WTC11 (cell line): ENCODE results near the gene MRC2. TPM values are rescaled to one million over a fixed set of nuclear protein-coding genes. Genes with fewer than 3 reads are reported as not detected.

Source experiments
- ATAC-seq: fragments of 200-7000 bp; cut with Tn5 transposase; 2 replicates; pipeline ENCODE4 v1.10.0; 2021; ENCODE audit warnings: mild to moderate bottlenecking, moderate library complexity
- CTCF ChIA-PET: fragments of 300-600 bp; sonication (Branson Sonifier 250); formaldehyde crosslinking; loops from one replicate; lab custom pipeline; 2021; ENCODE audit warnings: antibody characterized with exemption; lab: Charles Lee
- POLR2A ChIA-PET: fragments of 350-600 bp; sonication (Branson Sonifier 250); formaldehyde crosslinking; loops from one replicate; lab custom pipeline; 2021; ENCODE audit warnings: antibody characterized with exemption; lab: Charles Lee
- DNase-seq: peaks from one replicate; pipeline ENCODE4 v3.0.0; 2021; ENCODE audit warnings: low spot score
- H3K27ac Mint-ChIP-seq: 2 replicates; pipeline ENCODE4 v1.8.0; 2021; ENCODE audit warnings: mixed read lengths
- H3K27me3 Mint-ChIP-seq: 2 replicates; pipeline ENCODE4 v1.8.0; 2021; ENCODE audit warnings: low read depth, mild to moderate bottlenecking, moderate library complexity, mixed read lengths
- H3K36me3 Mint-ChIP-seq: 2 replicates; pipeline ENCODE4 v1.8.0; 2021; ENCODE audit warnings: mixed read lengths
- H3K4me1 Mint-ChIP-seq: 2 replicates; pipeline ENCODE4 v1.8.0; 2022; ENCODE audit warnings: mixed read lengths
- H3K4me3 Mint-ChIP-seq: 2 replicates; pipeline ENCODE4 v1.8.0; 2021; ENCODE audit warnings: mild to moderate bottlenecking, moderate library complexity, mixed read lengths
- H3K9me3 Mint-ChIP-seq: 2 replicates; pipeline ENCODE4 v1.8.0; 2021; ENCODE audit warnings: mixed read lengths
- ATF1 ChIP-seq: sonication (generic); formaldehyde crosslinking; IDR thresholded peaks from 2 replicates; pipeline ENCODE4 v1.8.1; 2023; ENCODE audit warnings: mild to moderate bottlenecking, moderate library complexity, missing genetic modification reagents
- CBFB ChIP-seq: sonication (generic); formaldehyde crosslinking; IDR thresholded peaks from 2 replicates; pipeline ENCODE4 v1.8.1; 2022; ENCODE audit warnings: mild to moderate bottlenecking, low read depth, missing genetic modification reagents
- CREB1 ChIP-seq: sonication (generic); formaldehyde crosslinking; IDR thresholded peaks from 2 replicates; pipeline ENCODE4 v1.8.0; 2023; ENCODE audit warnings: mild to moderate bottlenecking, missing genetic modification reagents
- FOXJ3 ChIP-seq: sonication (generic); formaldehyde crosslinking; IDR thresholded peaks from 2 replicates; pipeline ENCODE4 v1.9.0; 2021; ENCODE audit warnings: missing genetic modification reagents, mild to moderate bottlenecking, borderline replicate concordance
- HMGA2 ChIP-seq: fragments of 250-450 bp; sonication (Bioruptor Pico); IDR thresholded peaks from 2 replicates; pipeline ENCODE4 v1.4.0; 2021; ENCODE audit warnings: mild to moderate bottlenecking, moderate library complexity
- JUN ChIP-seq: sonication (generic); formaldehyde crosslinking; IDR thresholded peaks from 2 replicates; pipeline ENCODE4 v1.8.0; 2023; ENCODE audit warnings: mild to moderate bottlenecking, missing genetic modification reagents
- KAT7 ChIP-seq: sonication (generic); formaldehyde crosslinking; IDR thresholded peaks from 2 replicates; pipeline ENCODE4 v1.8.1; 2023; ENCODE audit warnings: missing genetic modification reagents, mild to moderate bottlenecking, borderline replicate concordance
- RORB ChIP-seq: fragments of 250-450 bp; sonication (Bioruptor Pico); IDR thresholded peaks from 2 replicates; pipeline ENCODE4 v1.9.0; 2021; ENCODE audit warnings: mild to moderate bottlenecking
- SOX15 ChIP-seq: fragments of 250-450 bp; sonication (Bioruptor Pico); IDR thresholded peaks from 2 replicates; pipeline ENCODE4 v1.9.0; 2021; ENCODE audit warnings: mild to moderate bottlenecking
- ZNF396 ChIP-seq: fragments of 250-450 bp; sonication (Bioruptor Pico); IDR thresholded peaks from 2 replicates; pipeline ENCODE4 v1.8.0; 2021; ENCODE audit warnings: mild to moderate bottlenecking, moderate library complexity, borderline replicate concordance
- total RNA-seq: library from RNA; stranded (reverse); gene quantifications from 3 replicates; pipeline ENCODE4 v1.2.3, GENCODE V29; 2021
- TF ChIP-seq, protein P1 (sequence below): sonication (generic); formaldehyde crosslinking; IDR thresholded peaks from 2 replicates; pipeline ENCODE4 v1.8.0; 2022; ENCODE audit warnings: mild to moderate bottlenecking, missing genetic modification reagents
- TF ChIP-seq, protein P2 (sequence below): sonication (generic); formaldehyde crosslinking; IDR thresholded peaks from 2 replicates; pipeline ENCODE4 v1.8.0; 2022; ENCODE audit warnings: mild to moderate bottlenecking, missing genetic modification reagents
- TF ChIP-seq, protein P3 (sequence below): sonication (generic); formaldehyde crosslinking; IDR thresholded peaks from 2 replicates; pipeline ENCODE4 v1.8.0; 2022; ENCODE audit warnings: missing genetic modification reagents
- TF ChIP-seq, protein P4 (sequence below): sonication (generic); formaldehyde crosslinking; IDR thresholded peaks from 2 replicates; pipeline ENCODE4 v1.8.1; 2023; ENCODE audit warnings: mild to moderate bottlenecking, missing genetic modification reagents, moderate library complexity
- TF ChIP-seq, protein P5 (sequence below): sonication (generic); formaldehyde crosslinking; IDR thresholded peaks from 2 replicates; pipeline ENCODE4 v1.8.0; 2023; ENCODE audit warnings: missing genetic modification reagents, mild to moderate bottlenecking, borderline replicate concordance

Gene MRC2
- total RNA-seq, 1 experiment from 2014 or later = 35.3 TPM

DNA sequence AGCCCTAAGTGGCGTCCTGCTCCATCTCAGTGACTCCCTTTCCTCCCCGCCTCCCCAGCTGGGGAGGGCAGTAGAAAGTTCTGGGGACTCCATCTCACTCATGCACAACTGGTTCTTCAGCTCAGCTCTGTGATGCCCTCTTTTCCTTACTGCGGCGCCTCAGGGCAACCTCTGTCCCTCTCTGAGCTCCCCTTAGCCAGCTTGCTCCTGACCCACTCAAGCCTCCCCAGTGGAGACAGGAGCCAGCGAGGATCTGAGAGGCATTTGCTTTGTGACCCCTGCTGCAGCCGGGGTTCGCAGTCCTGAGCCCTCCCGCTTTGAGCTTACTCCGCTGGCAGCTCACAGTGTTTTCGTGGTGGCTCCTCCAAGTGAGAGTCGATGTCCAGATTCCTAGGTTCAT is 6.2 kb upstream of the MRC2 start (continued):
- TF ChIP-seq ZNF396 (no peak), SOX15 (CRISPR knock-in tag) (no peak), FOXJ3 (CRISPR knock-in tag) (no peak), ATF1 (CRISPR knock-in tag) (no peak), JUN (CRISPR knock-in tag) (no peak), KAT7 (CRISPR knock-in tag) (no peak), RORB (CRISPR knock-in tag) (no peak), CBFB (no peak)
- TF ChIP-seq, all 79 proteins: peak for 0

DNA sequence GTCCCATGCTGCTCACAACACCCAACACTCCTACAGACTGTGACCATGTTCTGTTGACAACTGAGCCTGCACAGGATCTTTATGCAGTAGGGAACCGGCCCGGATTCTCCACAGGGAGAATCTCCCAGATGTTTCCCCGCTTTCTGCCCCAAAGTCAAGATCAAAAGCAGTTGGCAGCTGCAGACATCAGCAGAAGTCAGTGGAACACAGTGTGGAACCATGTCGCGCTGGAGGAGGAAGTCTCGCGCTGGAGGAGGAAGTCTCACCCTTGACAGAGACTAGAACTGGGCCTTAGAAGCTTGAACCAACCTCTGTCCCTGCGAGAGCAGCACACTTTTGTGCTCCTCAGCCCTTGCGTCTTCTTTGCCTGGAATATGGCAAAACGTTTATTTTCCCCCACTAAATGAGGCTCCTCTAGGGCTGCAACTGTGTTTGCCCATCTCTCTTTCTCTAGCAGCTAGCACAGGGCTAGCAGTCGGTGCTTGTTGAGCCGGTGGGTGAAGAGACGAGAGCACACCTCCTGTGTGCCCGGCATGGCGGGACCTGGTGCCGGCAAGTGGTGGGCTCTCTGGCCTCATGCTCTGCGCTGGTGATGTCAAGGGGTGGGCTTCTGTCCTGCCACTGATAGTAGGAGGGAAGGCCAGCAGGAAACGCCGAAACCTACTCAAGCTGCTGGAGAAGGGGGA is 2.1 kb upstream of the MRC2 start:
- Mint-ChIP-seq H3K27ac (no peak overlapping the region), H3K4me1 (peaks cover 35% of the 10 kb centered on the region), H3K9me3 (no peaks in the 10 kb centered on the region), H3K4me3 (no peak overlapping the region), H3K27me3 (peaks cover 7% of the 10 kb centered on the region; the same call in 1 of the 2 replicates), H3K36me3 (0 out of 2 replicates have a peak, but pooled peaks cover 3% of the 10 kb centered on the region)
- ChIA-PET CTCF (no interaction called here), POLR2A (interaction anchor here (0.6 kb wide), 1 partner anchor 115 kb away, joined by 3 read pairs; no protein-coding TSS in a partner anchor)
- no peak for ATAC-seq
- no peak for TF ChIP-seq CREB1 (CRISPR knock-in tag)
- TF ChIP-seq, protein P1, sequence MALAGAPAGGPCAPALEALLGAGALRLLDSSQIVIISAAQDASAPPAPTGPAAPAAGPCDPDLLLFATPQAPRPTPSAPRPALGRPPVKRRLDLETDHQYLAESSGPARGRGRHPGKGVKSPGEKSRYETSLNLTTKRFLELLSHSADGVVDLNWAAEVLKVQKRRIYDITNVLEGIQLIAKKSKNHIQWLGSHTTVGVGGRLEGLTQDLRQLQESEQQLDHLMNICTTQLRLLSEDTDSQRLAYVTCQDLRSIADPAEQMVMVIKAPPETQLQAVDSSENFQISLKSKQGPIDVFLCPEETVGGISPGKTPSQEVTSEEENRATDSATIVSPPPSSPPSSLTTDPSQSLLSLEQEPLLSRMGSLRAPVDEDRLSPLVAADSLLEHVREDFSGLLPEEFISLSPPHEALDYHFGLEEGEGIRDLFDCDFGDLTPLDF (CRISPR knock-in tag) = no peak
- TF ChIP-seq, protein P2, sequence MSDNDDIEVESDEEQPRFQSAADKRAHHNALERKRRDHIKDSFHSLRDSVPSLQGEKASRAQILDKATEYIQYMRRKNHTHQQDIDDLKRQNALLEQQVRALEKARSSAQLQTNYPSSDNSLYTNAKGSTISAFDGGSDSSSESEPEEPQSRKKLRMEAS (CRISPR knock-in tag) = no peak
- TF ChIP-seq, protein P3, sequence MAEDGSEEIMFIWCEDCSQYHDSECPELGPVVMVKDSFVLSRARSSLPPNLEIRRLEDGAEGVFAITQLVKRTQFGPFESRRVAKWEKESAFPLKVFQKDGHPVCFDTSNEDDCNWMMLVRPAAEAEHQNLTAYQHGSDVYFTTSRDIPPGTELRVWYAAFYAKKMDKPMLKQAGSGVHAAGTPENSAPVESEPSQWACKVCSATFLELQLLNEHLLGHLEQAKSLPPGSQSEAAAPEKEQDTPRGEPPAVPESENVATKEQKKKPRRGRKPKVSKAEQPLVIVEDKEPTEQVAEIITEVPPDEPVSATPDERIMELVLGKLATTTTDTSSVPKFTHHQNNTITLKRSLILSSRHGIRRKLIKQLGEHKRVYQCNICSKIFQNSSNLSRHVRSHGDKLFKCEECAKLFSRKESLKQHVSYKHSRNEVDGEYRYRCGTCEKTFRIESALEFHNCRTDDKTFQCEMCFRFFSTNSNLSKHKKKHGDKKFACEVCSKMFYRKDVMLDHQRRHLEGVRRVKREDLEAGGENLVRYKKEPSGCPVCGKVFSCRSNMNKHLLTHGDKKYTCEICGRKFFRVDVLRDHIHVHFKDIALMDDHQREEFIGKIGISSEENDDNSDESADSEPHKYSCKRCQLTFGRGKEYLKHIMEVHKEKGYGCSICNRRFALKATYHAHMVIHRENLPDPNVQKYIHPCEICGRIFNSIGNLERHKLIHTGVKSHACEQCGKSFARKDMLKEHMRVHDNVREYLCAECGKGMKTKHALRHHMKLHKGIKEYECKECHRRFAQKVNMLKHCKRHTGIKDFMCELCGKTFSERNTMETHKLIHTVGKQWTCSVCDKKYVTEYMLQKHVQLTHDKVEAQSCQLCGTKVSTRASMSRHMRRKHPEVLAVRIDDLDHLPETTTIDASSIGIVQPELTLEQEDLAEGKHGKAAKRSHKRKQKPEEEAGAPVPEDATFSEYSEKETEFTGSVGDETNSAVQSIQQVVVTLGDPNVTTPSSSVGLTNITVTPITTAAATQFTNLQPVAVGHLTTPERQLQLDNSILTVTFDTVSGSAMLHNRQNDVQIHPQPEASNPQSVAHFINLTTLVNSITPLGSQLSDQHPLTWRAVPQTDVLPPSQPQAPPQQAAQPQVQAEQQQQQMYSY (CRISPR knock-in tag) = no peak
- TF ChIP-seq, protein P4, sequence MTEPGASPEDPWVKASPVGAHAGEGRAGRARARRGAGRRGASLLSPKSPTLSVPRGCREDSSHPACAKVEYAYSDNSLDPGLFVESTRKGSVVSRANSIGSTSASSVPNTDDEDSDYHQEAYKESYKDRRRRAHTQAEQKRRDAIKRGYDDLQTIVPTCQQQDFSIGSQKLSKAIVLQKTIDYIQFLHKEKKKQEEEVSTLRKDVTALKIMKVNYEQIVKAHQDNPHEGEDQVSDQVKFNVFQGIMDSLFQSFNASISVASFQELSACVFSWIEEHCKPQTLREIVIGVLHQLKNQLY = no peak
- no peak for DNase-seq

DNA sequence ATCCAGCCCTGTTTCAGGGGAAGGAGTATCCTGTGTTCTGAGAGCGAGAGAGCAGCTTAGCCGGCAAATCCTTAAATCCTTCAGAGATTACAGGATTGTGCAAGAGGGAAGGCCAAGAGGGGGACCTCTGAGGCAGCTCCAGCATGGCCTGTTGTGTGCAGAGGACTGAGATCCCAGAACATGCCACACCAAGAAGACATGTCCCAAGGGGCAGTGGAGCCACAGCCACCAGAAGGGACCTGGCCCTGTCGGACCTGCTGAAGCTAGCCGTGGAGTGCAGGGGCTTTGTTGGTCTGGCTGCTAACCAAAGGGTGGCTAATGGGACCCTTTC is 1.6 kb upstream of the MRC2 start:
- H3K4me3 Mint-ChIP-seq = peak overlapping the region; percentile 59
- 0 out of 2 replicates have a peak, but pooled peaks cover 3% of the 10 kb centered on the region for H3K36me3 Mint-ChIP-seq
- CTCF ChIA-PET = interaction anchor here (1.5 kb wide), 1 partner anchor 73 kb away, joined by 5 read pairs; no protein-coding TSS in a partner anchor
- ATAC-seq = no peak
- peaks cover 36% of the 10 kb centered on the region for H3K4me1 Mint-ChIP-seq
- H3K27ac Mint-ChIP-seq = no peak overlapping the region
- POLR2A ChIA-PET = interaction anchor here (0.6 to 1.0 kb wide), 2 partner anchors 67 to 114 kb away, joined by 3 to 5 read pairs; no protein-coding TSS in a partner anchor
- DNase-seq = no peak
- no peaks in the 10 kb centered on the region for H3K9me3 Mint-ChIP-seq
- peaks cover 7% of the 10 kb centered on the region; the same call in 1 of the 2 replicates for H3K27me3 Mint-ChIP-seq
- TF ChIP-seq, protein P5, sequence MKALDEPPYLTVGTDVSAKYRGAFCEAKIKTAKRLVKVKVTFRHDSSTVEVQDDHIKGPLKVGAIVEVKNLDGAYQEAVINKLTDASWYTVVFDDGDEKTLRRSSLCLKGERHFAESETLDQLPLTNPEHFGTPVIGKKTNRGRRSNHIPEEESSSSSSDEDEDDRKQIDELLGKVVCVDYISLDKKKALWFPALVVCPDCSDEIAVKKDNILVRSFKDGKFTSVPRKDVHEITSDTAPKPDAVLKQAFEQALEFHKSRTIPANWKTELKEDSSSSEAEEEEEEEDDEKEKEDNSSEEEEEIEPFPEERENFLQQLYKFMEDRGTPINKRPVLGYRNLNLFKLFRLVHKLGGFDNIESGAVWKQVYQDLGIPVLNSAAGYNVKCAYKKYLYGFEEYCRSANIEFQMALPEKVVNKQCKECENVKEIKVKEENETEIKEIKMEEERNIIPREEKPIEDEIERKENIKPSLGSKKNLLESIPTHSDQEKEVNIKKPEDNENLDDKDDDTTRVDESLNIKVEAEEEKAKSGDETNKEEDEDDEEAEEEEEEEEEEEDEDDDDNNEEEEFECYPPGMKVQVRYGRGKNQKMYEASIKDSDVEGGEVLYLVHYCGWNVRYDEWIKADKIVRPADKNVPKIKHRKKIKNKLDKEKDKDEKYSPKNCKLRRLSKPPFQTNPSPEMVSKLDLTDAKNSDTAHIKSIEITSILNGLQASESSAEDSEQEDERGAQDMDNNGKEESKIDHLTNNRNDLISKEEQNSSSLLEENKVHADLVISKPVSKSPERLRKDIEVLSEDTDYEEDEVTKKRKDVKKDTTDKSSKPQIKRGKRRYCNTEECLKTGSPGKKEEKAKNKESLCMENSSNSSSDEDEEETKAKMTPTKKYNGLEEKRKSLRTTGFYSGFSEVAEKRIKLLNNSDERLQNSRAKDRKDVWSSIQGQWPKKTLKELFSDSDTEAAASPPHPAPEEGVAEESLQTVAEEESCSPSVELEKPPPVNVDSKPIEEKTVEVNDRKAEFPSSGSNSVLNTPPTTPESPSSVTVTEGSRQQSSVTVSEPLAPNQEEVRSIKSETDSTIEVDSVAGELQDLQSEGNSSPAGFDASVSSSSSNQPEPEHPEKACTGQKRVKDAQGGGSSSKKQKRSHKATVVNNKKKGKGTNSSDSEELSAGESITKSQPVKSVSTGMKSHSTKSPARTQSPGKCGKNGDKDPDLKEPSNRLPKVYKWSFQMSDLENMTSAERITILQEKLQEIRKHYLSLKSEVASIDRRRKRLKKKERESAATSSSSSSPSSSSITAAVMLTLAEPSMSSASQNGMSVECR = no peak
- no peak for TF ChIP-seq HMGA2 (CRISPR knock-in tag)
